ENCODE results near the gene MAP1LC3B.

The MAP1LC3B gene

DNA sequence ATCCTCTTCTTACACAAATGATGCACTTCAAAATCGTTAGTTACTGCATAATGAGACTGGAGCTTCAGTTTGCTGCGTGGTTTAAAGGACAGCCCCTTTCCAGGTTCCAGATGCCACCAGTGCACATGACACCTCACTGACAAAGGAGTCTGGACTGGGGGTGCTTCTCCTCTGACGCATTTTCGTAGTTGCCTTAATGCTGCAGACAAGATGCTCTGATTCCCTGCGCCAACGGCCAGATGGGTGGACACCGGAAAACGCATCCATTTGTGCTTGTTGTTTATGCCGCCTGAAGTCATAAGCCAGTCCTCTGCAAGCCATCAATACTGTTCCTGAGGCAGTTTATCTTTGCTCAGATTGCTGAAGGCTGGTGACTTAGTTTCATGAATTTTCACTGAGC is 24.6 kb upstream of the MAP1LC3B start:
- no peak overlapping the region for H3K4me3 ChIP-seq (ENCODE audit: low read length)
- no peak for DNase-seq (ENCODE audit: low read depth)
- TF ChIP-seq, protein P1, sequence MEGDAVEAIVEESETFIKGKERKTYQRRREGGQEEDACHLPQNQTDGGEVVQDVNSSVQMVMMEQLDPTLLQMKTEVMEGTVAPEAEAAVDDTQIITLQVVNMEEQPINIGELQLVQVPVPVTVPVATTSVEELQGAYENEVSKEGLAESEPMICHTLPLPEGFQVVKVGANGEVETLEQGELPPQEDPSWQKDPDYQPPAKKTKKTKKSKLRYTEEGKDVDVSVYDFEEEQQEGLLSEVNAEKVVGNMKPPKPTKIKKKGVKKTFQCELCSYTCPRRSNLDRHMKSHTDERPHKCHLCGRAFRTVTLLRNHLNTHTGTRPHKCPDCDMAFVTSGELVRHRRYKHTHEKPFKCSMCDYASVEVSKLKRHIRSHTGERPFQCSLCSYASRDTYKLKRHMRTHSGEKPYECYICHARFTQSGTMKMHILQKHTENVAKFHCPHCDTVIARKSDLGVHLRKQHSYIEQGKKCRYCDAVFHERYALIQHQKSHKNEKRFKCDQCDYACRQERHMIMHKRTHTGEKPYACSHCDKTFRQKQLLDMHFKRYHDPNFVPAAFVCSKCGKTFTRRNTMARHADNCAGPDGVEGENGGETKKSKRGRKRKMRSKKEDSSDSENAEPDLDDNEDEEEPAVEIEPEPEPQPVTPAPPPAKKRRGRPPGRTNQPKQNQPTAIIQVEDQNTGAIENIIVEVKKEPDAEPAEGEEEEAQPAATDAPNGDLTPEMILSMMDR (conservative IDR thresholded peaks at IDR 0.05; ENCODE audit: low read length) = no peak

DNA sequence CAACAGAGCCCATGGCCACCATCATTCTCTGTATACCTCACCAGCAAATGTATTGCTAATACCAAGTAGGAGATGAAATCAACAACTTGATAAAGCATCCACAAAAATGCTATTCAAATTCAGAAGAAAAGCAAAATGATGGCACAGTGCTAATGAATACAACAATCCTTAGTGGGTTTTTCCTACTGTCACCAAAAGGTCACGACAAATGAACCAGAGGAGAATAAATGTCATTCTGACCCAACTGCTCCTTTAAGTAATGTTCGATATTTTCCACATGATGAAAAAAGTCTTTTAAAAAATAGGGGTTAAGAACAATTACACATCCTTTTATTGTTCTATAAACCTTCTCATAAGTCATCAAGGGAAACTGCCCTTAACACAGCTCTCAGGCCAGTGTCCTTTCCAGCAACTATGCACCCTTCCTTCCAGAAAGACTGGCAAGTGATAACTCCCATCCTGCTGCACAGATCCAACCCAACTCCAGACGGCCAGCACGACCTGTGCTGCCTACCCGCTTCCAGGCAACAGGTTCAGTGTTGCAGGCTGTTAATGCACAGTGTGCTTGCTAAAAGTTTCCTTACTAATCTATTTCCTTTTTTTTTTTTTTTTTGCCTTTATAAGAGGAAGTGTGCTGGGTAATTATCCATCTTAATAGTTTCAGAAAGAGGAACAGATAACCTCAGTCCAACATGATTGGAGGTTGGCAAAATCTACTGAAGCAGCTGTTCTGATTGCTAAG is 23.9 kb upstream of the MAP1LC3B start:
- TF ChIP-seq, protein P1 (conservative IDR thresholded peaks at IDR 0.05; ENCODE audit: low read length) = no peak
- H3K4me3 ChIP-seq (ENCODE audit: low read length) = no peak overlapping the region
- DNase-seq (ENCODE audit: low read depth) = no peak

DNA sequence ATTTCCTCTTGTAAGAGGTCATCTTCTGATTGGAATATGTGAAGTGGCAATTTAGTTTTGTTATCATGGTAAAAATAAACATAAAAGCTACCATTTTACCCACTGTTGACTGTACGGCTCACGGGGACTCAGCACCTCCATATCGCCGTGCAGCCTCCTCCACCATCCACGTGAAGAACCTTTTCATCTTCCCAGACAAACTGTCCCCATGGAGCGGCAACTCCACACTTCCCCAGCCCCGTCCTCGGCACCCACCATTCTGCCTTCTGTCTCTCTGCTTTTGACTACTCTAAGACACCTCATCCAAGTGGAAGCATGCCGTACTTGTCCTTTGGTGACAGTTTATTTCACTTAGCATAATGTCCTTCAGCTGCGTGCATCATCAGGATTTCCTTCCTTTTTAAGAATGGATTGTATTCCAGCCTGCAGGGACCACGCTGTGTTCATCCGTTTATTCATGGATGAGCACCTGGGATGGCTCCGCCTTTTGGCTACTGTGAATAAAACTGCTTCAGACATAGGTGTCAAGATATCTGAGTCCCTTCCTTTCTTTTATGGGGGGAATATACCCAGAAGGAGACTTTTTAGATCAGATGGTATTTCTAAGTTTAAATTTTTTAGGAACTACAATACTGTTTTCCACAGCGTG is 22.9 kb upstream of the MAP1LC3B start:
- no peak overlapping the region for H3K4me3 ChIP-seq (ENCODE audit: low read length)
- TF ChIP-seq, protein P1 (conservative IDR thresholded peaks at IDR 0.05; ENCODE audit: low read length) = no peak
- DNase-seq (ENCODE audit: low read depth) = no peak

DNA sequence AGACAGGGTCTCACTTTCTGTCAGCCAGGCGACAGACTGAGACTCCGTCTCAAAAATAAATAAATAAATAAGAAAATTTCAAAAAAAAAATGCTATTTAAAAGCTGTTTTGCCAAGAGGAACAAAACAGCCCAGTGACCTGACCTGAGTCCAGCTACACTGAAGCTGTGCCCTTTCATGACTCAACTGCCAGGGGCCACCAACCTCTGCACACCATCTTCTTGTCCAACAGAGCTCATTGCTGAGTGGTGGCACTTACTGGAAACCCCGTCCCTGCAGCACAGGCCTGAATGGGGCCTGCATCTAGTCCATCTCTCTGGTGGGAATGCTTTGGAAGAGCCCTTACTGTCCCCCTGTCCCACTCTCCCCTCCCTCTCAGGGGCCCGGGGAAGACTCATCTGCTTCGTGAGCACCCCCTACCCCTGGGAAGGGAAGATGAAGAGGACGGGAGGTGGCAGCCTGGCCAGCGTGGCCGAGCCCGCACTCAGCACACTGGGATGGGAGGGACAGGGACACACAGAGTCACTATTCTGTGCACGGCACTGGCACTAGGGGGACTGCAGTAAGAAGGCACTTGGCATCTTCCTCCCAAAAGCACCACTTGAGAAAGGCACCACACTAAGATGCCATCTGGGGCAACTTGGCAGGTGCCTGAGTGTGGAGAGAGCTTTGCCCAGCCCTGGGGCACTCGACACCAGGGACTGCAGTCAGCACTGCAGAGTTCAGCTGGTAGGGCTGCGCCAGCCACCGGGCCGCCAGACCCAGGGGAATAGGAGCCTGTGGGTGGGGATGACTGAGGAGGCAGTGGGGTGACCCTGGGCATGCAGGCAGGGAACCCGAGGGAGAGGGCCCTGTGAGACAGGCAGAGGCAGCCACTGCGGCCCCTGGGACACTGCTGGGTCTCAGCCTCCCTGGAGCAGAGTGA is 22.1 kb upstream of the MAP1LC3B start:
- DNase-seq (ENCODE audit: low read depth) = no peak
- TF ChIP-seq, protein P1 (conservative IDR thresholded peaks at IDR 0.05; ENCODE audit: low read length) = no peak
- no peak overlapping the region for H3K4me3 ChIP-seq (ENCODE audit: low read length)

DNA sequence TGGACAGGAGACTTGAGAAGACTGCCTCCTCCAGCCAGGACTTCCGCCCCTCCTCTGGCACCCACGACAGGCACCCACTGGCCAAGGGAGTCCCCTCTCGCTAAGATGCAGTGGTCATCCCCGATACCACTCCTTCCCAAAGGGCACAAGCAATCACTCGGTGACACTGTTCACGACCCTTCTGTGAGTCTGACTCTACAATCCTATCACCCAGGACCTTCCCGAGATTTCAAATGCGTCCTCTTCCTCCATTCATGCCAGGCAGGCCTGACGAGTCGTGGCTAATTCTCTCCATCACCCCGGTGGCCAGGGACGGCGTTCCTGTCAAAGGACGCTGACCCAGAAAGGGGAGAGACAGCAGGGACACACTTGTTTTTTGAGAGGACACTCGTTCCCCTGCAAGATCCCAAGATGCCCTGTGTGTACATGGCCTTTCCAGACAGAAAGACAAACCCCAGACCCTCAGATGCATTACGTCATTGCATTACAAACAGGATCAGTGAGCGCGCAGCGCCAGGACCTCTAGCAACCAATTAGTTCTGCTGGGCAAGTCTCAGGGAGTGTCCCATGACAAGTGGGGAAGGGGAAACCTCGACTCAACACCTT is 20.8 kb upstream of the MAP1LC3B start:
- no peak overlapping the region for H3K4me3 ChIP-seq (ENCODE audit: low read length)
- TF ChIP-seq, protein P1 (conservative IDR thresholded peaks at IDR 0.05; ENCODE audit: low read length) = no peak
- no peak for DNase-seq (ENCODE audit: low read depth)

DNA sequence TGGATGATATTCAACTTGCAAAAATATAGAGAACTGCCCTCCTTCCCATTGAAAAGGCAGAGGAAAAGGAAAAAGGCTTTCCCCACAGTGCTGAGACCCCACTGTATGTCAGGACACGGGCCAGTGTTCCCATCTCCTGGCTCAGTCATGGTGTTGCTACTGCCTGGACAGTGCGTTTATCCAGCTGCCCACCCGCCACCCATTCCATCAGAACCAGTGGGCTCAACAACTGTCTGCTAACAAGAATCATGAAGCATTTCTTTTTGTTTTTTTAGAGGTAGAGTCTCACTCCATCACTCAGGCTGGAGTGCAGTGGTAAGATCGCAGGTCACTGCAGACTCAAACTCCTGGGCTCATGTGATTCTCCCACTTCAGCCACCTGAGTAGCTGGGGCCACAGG is 19.8 kb upstream of the MAP1LC3B start:
- DNase-seq (ENCODE audit: low read depth) = no peak
- H3K4me3 ChIP-seq (ENCODE audit: low read length) = no peak overlapping the region
- TF ChIP-seq, protein P1 (conservative IDR thresholded peaks at IDR 0.05; ENCODE audit: low read length) = no peak

All from AG10803 (cell line).